ENCODE data around the gene ART5.
"Not testable (repeated sequence)": the region's sequence is repeated elsewhere in the genome, so short reads cannot be mapped to it uniquely, and the experiment has no call there.

ART5 gene

DNA sequence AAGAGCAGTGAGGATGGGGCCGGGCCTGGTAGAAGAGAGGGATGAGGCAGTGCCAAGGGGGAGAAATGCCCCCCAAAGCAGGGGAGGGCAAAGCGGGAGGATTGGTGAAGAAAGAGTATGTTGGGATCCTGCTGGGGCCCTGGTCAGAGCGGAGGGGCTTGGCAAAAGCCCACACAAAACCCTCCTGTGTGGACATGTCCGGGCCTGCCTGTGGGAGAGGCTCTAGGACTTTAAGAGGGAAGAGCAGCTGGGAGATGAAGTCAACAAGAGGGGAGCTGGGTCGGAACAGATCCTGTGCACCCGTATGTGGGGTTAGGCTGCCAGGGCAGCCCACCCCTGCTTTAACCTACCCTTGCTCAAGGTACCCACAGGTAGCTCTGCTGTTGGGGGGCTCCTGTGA, 25.8 kb downstream of the ART5 start:
- DNase-seq, result no peak

DNA sequence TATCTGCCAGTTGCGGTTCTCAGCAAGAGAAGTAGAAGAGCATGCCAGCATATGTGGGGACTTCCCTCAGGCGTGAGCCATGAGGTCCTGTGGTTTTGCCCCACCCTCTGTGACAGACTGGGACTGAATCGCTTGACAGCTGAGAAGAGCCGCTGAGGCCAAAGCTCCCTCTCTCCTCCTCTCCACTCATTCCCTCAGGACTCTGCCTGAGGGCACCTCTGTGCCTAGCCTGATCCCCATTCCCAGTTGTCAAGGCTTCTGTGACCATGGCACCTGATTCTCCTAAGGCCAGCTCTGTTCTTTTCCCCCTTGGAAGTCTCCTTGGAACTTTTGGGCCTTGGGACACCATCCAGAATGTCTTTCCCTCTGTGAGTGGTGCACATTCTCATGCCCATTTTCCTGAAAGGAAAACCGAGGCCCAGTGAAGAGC, 27.0 kb downstream of the ART5 start:
- DNase-seq, result no peak

DNA sequence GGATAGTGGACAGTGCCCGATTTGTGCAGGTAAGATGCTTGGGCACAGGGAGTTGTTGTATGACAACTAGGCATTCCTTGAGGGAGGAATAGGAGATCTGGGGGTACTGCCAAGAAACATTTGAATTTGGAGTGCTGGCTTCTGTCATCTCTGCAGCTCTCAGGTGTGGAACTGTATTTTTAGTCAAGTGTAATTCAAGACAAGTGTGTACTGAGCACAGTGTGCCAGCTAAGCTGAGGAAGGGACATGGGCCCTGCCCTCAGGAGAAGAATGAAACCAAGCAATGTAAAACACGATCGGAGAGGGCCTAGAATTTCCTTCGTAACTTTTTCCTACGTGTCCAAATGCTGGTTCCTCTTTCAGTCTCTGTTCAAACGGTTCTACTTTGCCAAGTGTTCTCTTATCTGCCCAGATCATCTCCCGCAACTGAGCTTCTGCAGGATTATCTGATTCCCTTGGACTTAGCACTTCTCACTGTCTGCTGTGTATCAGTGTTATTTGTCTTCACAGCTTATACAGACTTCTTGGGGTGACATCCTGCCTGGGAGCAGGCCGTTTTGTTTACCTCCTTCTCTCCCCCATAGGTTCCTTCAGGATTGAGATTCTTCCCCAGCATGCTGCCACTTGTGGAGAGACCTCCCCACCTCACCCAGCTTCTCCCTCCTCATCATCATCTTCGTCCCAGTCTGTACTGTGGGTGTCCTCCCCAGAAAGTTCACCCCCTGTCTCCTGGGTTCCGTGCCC, 27.6 kb downstream of the ART5 start:
- DNase-seq, result no peak

DNA sequence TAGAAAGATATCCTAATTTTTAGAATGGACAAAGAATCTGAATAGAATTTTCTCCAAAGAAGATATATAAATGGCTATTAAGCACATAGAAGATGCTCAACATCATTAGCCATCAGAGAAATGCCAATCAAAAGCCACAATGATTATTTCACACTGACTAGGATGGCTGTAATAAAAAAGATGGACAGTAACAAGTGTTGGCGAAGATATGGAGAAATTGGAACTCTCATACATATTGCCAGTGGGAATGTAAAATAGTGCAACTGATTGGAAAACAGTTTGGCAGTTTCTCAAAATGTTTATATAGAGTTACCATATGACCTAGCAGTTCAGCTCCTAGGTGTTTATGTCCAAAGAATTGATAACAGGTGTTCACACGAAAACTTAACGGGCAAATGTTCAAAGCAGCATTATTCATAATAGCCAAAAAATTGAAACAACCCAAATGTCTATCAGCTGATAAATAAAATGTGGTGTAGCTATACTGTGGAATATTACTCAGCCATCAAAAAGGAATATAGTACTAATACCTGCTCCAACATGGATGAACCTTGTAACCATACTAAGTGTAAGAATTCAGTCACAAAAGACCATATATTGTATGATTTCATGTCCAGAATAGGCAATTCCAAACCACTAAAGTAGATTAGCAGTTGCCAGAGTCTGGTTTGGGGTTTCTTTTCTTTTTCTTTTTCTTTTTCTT, 29.7 kb downstream of the ART5 start:
- DNase-seq, result no peak

DNA sequence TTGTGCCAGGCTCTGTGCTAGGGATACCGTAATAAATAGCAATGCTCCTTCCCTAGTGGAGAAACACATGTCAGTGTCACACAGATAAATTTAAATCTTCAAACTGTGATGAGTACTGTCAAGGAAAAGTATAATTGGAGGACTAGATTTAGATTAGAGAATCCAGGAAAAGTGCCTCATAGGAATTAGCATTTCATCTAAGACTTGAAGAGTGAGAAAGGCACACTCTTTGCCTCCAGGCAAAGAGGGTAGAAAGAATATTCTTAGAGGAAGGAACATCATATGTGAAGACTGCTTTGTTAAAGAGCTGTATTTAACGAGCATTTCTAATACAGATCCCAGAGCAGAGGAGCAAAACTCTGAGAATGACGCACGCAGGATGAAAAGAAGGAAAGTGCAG, 30.9 kb downstream of the ART5 start:
- no peak for DNase-seq

DNA sequence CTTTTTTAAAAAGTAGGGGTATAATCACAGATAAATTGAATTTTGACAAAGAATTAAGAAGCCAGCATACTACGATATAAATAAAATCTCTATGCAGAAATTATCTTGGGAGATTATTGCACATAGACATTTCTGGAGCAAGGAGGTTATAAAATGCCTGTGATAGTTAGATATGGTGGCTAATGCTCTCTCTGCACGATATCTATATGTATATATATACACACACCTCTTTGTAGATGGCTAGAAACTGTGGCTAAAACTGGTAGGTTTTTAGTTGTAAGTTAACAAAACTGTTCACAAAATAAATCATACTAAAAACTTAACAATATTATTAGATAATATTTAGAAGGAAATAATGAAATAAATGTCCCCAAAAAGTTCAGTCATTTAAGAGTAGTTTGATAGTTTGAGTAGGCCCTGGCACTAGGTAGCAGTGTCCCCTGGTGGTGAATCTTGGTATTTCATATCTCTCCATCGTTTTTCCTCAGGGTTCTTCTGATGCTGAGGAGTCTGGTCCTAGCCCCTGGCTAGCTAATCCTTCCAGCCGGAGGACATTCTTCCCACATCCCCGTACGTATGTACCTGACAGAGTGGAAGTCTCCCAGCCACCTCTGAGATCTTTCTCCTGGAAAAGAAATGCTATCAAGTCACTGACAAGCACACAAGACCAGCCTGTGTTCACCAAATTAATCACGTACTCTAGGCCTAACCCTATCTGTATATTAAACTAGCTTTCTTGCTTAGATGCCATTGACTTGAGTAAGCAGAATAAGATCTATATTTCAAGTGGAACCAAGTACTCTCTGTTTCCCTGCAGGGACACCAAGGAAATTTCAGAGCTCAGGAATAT, 32.2 kb downstream of the ART5 start:
- DNase-seq, result no peak

DNA sequence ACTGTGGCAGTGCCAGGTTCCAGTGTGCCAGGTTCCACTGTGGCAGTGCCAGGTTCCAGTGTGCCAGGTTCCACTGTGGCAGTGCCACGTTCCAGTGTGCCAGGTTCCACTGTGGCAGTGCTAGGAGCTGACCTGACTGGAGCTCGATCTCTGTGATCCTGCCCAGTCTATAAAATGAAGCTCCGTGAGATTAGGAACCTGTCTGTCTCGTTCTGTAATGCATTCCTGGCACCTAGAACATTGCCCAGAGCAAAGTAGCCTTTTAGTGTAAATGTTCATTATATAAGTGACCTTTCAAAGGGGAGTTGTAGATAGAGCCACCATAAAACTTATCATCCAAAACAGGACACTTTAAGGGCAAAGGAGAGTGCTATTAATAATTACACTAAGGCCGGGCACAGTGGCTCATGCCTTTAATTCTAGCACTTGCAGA, 36.0 kb downstream of the ART5 start:
- DNase-seq, result no peak

DNA sequence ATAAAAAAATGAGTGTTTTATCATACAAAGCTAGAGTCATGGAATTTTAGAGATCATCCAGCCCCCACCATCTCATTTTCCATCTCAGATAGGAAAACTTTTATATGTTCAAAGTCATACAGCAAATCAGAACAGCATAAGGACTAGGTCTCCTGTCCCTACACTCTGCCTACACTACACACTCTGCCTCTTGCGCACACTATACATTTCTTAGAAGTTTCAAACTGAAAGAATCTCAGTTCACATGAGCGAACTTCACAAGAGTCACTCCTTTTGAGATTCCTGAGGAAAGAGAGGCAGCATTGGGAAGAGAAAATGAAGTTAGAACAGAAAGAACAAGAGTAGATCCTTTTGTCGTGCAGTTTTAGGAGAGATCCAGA, 36.5 kb downstream of the ART5 start:
- no peak for DNase-seq

DNA sequence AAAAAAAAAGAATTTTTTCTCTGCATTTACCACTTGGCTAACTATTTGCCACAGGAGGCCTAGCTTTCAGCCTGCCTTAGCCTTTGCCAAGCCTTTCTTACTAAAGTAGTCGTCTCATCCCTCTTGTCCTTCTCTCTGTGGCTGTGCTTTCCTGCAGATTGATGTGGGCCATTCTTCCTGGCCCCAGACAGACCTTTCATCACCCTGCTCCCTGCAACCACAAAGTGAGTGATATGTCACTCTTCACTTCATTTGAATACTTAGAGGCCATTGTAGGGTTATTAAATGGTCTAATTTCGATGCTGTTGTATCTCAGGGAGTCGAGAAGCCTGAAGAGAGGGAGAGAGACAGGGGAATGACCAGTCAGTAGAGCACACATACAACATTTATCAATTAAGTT, 37.6 kb downstream of the ART5 start:
- DNase-seq, result no peak

DNA sequence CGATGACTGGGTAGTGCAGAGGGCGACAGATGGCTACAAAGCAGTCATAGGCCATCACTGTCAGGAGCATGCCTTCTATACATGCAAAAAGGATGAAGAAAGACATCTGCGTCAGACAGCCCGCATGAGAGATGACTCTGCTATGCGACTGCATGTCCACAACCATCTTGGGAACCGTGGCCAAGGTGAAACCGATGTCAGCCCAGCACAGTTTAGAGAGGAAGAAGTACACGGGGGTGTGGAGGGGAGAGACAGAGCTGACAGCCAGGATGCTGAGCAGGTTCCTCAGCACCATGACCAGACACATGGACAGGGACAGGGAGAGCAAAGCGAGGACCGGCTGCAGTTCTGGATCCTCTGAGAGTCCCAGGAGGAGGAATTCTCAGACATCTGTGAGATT, 41.6 kb downstream of the ART5 start:
- not testable (repeated sequence) for DNase-seq

DNA sequence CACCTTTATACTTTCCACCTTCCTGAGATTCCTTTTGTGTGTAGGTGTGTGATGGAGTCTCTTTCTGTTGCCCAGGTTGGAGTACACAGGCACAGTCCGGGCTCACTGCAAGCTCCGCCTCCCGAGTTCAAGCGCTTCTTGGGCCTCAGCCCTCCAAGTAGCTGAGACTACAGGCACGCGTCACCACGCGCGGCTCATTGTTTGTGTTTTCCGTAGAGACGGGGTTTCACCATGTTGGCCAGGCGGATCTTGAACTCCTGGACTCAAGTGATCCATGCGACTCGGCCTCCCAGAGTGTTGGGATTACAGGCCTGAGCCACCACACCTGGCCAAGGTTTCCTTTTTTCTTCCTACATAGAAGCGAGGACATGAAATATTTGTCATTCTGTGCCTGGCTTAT, 44.0 kb downstream of the ART5 start:
- not testable (repeated sequence) for DNase-seq

DNA sequence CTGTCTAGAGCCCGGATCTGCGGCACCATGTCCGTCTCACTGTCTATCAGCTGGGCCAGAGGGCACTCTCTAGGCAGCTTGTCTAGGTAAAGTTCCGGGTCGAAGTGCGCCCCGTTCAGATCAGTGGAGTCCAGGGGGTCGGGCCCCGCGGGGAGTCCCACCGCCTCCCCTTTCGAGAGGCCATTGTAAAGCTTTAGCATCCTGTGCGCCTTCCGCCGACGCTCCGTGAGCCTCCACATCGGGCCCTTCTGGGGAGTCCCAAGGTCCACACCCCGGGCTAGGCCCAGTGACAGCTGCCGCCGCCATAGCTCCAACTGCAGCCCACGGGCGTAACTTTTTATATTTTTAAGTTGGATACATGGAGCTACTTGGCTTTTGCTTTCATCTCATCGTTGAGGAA, 50.5 kb downstream of the ART5 start:
- not testable (repeated sequence) for DNase-seq

DNA sequence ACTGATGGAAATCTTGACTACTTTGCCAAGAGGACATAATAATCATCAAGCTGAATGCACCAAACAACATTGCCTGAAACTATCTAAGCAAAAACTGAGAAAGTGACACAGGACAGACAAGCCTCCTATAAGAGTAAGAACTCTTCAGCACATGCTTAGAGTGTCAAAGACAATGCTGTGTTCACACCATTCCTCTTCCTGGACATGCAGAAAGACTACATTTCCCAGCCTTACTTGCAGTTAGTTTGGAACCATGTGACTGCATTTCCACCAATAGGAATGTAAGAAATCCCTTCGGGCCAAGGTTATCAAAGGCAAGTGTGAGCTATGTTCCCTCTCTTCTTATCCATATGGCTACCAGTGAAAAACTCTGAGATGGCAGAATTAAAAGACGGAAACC, 51.6 kb downstream of the ART5 start:
- DNase-seq, result not testable (repeated sequence)

DNA sequence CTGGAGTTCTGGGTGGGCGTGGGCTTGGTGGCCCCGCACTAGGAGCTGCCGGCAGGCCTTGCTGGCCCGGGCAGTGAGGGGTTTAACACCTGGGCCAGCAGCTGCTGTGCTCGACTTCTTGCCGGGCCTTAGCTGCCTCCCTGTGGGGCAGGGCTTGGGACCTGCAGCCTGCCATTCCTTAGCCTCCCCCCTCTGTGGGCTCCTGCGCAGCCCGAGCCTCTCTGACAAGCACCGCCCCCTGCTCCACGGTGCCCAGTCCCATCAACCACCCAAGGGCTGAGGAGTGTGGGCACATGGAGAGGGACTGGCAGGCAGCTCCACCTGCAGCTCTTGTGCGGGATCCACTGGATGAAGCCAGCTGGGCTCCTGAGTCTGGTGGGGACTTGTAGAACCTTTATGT, 53.0 kb downstream of the ART5 start:
- DNase-seq, result not testable (repeated sequence)
